ENCODE measurements around the gene SYCE3.

DNA sequence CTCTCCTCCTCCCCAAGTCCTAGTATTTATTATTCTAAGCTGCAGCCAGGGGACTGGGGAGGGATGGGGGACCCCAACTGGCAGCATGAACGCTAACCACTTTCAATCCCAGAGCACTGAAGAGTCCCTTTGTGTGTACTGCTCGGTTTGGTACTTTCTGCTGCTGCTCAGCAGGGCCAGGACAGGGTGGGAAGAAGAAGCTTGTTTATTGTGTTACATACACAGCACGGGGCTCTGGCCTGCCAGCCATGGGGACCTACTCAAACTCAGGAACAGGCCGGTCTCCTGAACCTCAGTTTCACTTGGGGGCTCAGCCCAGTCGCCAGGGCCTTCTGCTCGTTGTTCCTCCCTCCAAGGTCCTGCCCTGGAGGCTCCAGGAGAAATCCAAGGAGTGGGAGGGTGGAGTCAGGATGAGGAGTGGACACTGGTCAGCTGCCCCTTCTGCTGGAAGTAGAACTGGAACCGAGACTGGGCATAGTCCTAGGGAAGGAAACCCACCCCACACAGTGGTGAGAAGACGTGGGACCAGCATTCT, 16.1 kb upstream of the SYCE3 start:
- TF ChIP-seq, protein P1, sequence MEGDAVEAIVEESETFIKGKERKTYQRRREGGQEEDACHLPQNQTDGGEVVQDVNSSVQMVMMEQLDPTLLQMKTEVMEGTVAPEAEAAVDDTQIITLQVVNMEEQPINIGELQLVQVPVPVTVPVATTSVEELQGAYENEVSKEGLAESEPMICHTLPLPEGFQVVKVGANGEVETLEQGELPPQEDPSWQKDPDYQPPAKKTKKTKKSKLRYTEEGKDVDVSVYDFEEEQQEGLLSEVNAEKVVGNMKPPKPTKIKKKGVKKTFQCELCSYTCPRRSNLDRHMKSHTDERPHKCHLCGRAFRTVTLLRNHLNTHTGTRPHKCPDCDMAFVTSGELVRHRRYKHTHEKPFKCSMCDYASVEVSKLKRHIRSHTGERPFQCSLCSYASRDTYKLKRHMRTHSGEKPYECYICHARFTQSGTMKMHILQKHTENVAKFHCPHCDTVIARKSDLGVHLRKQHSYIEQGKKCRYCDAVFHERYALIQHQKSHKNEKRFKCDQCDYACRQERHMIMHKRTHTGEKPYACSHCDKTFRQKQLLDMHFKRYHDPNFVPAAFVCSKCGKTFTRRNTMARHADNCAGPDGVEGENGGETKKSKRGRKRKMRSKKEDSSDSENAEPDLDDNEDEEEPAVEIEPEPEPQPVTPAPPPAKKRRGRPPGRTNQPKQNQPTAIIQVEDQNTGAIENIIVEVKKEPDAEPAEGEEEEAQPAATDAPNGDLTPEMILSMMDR (IDR thresholded peaks at IDR 0.05) = no peak
- no peak for TF ChIP-seq ZFX (IDR thresholded peaks at IDR 0.05; ENCODE audit: borderline replicate concordance)
